Inflammatory macrophage treated with lipopolysaccharide for 4 hours (primary cell): Measurements from ENCODE around the gene EFCC1.
A peak's percentile ranks its signal among the peaks of the same experiment; 100 is the strongest.
"Not testable (repeated sequence)": the region's sequence is repeated elsewhere in the genome, so short reads cannot be mapped to it uniquely, and the experiment has no call there.

Source experiments
- DNase-seq: peaks from one replicate; pipeline ENCODE4 v3.0.0-alpha.2; 2020

Gene EFCC1

DNA sequence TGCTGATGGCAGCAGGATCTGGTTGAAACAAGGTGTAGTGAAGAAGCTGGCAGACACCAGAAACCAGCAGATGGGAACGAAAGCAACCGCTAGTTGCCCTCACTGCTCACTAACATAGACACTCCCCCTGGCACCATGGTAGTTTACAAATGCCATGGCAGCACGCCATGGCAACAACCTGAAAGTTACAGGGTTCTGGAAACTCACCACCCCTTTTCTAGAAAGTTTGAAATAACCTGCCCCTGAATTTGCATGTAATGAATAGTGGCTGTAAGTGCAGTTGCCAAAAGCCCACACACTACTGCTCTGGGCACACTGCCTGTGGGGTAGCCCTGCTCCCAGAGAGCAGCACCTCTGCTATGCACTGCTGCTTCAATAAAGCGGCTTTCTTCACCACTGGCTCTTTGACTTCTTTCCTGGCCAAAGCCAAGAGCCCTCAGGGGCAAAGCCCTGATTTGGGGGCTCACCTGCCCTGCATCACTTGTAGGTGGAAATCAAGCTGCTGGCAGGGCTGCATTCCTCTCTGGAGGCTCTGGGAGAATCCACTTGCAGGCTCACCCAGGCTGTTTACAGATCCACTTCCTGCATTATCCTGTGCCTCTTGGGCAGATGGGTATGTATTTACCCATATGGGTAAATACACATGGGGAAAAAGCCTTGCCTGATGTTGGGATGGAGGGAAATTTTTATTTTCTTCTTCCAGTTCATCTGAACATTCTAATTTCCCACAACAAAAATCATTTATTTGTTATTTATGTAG lies 57.5 kb downstream of the EFCC1 start:
- DNase-seq, result no peak

DNA sequence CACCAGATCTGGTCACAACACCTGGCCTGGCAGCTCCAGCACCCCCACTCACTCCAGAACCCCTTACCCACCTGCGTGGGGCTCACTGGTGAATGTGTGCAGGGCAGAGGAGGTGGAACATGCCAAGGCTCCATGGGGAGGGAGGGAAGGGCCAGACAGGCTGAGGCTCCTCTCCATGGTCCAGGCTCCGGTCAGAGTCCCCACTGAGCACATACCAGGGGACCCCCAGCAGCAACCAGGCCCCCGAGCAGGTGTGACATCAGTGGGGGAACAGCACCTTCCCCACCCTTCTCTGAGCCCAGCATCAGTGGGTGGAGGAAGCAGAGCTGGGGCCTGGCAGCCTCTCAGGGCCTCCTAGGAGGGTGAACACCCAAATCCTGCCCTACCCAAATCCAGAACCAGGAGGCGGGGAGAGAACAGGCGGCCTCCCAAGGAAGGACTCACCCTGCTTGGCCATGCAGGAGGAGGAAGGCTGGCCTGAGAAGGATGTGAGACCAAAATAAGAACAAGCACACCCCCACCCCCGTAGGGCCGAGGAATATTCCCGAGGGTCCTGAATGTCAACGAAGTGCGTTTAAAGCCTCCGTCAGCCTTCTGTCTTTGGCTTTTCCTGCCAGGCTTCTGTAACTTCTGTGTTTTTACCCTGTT lies 58.3 kb downstream of the EFCC1 start:
- DNase-seq, result no peak

DNA sequence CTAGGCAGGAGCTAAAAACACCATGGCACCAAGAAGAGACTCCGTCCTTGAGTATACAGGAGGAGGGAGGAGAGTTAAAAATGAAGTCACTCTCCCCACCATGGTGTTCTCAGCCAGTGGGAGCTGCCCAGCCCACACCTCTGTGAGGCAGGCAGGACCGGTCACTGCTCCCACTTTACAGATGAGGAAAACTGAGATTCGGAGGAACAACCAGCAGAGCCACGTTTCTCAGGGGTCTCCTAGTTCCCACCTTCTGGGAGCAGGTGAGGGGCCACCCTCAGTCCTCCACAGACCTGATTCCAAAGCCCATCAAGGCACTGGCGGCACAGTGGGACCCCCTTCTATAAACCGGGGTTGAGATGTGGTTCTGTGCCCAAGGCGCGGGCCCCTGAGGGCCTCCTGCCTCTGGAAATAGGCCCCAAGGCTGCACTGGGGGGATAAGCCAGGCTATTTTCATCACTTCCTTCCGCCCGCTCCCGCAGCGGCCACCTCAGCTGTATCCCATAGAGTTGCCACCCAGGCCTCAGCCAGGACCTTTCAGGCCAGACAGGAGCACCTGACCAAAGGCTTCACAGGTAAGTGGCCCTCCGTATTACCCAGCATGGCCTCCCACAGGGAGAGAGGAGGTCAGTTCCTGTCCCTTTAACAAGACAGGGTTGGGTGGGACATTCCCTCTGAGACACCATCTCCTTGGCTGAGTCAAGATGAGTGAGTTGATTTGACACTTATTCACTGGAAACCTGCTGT lies 59.3 kb downstream of the EFCC1 start, which contains the start of gene GP9:
Gene GP9 (plus strand): TSS at position 504 of the 747 bp plus-strand sequence. CDS start 961 bp downstream, outside the sequence.
- DNase-seq, result no peak

DNA sequence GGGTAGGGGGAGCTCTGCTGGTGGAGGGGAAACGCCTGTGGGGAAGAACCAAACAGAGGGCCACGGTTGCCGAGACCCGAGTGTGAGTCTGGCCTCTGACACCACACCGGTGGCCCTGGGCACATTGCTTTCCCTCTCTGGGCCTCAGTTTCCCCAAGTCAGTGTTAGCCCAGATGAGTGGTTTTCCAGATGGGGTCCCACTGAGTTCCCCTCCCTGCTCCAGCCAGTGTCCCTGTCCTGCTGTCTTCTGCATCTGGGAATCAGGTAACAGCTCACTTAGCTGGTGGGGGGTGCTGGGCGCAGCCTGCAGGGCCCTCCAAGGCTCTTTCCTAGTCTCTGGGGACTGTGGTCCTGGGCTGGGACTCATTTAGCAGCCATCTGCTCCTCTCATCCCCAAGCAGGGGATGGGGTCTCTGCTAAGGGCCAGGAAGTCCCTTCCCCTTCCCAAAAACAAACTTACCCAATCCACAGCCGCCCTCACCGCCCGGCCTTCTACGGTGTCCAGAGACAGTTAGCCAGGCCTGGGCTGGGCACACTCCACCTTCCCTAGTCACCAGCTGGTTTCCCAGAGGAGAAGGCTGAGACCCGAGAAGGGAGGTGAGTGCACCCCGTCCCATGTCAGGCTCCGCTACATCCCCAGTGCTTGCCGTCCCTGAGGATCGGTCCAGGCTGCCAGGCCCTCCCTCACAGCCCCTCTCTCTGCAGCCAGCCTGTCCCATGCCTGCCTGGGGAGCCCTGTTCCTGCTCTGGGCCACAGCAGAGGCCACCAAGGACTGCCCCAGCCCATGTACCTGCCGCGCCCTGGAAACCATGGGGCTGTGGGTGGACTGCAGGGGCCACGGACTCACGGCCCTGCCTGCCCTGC lies 60.2 kb downstream of the EFCC1 start:
- no peak for DNase-seq

DNA sequence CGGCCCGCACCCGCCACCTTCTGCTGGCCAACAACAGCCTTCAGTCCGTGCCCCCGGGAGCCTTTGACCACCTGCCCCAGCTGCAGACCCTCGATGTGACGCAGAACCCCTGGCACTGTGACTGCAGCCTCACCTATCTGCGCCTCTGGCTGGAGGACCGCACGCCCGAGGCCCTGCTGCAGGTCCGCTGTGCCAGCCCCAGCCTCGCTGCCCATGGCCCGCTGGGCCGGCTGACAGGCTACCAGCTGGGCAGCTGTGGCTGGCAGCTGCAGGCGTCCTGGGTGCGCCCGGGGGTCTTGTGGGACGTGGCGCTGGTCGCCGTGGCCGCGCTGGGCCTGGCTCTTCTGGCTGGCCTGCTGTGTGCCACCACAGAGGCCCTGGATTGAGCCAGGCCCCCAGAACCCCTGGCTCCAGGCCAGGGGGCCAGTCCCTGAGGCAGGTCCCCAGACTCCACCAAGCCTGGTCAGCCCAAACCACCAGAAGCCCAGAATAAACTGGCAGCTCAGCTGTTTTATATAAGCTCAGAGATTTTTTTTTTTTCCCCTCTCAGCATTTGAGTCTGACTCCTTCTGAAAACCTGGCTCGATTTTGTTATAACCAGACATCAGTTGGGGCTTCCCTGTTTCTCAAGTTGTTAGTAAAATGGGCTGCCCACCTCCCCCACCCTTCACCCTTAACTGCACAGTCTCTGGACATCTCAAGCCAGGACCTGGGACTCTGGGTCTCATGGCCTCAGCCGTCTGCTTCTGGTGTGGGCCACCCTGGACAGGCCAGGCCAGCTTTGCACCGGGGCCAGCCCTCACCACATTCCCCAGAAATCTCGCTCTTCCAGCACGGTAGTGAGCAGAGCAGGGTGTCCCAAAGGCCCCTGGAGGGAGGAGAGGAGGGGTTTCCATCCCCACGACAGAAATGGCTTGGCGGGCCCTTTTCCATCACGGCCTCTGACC lies 61.1 kb downstream of the EFCC1 start:
- no peak for DNase-seq

DNA sequence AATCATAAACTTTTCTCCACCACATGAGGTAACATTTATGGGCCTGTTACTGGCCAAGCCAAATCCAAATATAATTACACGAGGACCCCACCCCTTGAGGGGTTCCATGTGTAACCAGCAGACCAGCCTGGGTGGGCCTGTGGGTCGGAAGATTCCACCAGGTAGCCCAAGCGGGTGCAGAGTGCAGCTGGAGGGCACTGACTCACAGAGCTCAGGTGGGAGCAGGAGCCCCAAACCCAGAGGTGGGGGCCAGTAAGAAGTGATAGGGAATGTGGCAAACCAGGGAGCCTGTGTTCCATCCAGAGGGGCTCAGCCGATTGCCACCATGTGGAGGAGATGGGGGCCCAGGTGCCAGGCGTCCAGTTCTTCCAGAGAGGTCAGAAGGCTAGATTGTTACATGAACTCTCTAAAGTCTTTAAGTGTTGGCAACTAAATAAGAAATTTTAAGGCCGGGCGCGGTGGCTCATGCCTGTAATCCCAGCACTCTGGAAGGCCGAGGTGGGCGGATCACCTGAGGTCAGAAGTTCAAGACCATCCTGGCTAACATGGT lies 62.1 kb downstream of the EFCC1 start:
- no peak for DNase-seq

DNA sequence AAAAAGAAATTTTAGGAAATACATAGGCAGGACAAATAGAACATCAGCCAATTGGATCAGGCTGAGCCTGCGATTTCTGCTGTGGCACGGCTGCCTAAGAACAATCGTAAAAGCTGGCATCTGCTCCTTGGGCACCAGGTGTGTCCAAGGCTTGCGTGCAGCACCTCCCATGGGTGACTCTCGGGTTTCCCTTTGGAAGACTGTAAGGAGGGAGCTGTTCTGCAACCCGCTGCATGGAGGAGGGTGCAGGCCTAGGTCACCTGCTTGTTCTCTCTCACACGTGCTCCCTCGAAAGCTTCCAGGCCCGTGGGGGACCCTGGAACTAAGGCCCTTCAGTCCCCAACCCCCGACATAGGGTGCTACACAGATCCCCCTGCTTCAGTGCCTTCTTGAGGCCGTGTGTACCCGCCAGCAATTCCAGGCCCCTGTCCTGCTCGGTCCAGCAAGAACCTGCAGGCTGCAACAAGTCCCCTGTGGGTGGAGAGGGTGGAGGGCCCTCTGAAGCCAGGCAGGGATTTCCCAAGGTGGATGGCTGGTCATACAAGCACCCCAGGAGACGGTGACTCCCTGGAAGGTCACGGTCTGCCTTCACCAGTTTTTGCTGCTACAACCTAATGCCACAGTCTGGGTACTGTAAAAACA lies 62.9 kb downstream of the EFCC1 start:
- DNase-seq, result no peak

DNA sequence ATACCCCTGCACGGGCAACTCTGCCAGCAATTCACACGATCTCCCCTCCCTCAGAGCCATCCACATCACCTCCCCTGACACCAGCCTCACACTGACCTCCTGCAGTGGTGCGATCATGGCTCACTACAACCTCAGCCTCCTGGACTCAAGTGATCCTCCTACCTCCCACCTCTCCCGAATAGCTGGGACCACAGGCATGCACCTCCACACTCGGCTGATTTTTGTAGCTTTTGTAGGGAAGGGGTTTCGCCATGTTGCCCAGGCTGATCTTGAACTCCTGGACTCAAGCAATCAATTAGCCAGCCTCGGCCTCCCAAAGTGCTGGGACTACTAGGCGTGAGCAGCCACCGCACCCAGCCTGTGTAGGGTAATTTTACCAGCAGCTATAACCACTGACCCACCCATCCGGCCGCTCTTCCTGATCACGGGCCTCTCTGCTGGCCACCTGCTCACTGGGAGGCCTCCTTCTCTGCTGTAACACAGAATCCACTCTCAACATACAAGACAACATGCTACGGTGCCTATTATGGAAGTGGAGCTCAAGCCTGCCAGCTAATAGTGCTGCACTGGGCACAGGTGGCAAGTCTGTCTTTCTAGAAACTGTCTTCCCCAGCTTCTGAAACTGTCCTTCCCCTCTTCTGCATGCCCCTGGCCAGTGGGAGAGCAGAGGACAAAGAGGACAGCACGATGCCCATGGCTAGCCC lies 64.1 kb downstream of the EFCC1 start:
- DNase-seq, result no peak

DNA sequence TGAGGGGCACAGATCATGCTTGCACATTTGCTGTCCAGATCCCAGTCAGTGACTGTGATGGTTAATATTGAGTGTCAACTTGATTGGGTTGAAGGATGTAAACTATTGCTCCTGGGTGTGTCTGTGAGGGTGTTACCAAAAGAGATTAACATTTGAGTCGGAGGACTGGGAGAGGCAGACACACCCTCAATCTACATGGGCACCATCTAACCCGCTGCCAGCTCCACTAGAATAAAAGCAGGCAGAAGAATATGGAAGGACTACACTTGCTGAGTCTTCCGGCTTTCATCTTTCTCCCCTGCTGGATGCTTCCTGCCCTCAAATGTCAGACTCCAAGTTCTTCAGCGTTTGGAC lies 64.6 kb downstream of the EFCC1 start:
- DNase-seq, result no peak

DNA sequence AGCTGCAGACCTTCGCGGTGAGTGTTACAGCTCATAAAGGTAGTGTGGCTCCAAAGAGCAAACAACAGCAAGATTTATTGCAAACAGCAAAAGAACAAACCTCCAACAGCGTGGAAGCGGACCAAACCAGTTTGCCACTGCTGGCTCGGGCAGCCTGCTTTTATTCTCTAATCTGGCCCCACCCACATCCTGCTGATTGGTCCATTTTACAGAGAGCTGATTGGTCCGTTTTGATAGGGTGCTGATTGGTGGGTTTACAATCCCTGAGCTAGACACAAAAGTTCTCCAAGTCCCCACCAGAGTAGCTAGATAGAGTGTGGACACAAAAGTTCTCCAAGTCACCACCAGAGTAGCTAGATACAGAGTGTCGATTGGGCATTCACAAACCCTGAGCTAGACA lies 66.6 kb downstream of the EFCC1 start:
- DNase-seq, result not testable (repeated sequence)

DNA sequence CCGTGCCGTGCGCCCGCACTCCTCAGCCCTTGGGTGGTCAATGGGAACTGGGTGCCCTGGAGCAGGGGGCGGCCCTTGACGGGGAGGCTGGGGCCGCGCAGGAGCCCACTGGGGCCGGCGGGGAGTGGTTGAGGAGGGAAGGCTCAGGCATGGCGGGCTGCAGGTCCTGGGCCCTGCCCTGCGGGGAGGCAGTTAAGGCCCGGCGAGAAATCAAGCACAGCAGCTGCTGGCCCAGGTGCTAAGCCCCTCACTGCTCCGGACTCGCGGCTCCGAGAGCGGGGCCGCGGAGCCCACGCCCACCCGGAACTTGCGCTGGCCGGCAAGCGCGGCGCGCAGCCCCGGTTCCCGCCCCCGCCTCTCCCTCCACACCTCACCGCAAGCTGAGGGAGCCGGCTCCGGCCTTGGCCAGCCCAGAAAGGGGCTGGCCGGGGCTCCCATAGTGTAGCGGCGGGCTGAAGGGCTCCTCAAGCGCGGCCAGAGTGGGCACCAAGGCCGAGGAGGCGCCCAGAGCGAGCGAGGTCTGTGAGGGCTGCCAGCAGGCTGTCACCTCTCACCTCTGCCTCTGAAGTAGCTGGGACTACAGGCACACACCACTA lies 67.3 kb downstream of the EFCC1 start:
- DNase-seq, result no peak

DNA sequence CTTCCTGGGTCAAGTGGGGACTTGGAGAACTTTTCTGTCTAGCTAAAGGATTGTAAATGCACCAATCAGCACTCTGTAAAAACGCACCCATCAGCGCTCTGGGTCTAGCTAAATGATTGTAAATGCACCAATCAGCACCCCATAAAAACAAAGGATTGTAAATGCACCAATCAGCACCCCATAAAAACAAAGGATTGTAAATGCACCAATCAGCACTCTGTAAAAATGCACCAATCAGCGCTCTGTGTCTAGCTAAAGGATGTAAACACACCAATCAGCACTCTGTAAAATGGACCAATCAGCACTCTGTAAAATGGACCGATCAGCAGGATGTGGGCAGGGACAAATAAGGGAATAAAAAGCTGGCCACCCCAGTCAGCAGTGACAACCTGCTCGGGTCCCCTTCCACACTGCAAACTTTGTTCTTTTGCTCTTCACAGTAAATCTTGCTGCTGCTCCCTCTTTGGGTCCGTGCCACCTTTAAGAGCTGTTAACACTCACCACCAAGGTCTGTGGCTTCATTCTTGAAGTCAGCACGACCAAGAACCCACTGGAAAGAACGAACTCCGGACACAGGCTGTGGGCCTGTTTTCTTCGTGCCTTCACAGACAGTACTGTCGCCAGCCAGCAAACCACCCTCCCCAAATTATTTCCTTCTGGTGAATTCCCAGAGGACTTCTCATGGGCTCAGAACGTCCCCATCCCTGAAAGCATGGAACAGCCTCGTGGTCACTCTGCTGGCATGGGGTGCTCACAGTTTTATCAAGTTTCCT lies 68.4 kb downstream of the EFCC1 start:
- not testable (repeated sequence) for DNase-seq

DNA sequence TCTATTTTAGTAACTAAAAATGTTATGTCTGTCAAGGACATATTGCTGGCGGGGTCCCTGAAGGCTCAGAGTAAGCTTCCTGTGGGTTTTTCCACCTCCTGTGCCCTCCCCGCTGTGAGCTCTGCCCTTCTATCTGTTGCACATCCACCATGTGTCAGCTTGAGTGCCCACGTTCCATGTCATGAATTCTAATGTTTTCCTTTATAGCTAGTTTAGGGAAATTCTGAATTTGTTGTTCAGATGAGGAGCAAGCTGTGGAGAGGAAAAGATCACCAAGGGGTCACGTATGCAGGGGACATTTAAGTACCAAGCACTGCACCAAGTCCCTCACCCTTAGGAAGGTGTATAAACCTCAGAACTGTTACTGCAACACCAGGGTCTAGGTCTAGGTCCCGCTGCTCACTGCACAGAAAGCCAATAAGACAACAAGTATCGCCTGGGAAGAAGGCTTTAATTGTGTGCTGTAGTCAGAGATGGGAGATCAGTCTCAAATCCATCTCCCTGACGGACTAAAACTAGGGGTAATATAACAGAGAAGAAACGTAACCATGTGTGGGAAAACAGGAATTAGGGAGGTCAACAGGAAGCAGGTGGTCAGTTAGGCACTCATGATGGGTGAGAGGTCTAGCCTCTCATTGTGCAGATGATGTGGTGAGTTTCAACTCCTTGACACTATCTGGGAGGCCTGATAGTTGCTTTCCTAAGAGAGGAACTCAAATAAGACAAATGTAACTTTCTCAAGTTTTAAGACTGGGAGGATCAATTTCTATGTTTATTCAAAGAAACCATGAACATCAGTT lies 69.2 kb downstream of the EFCC1 start:
- DNase-seq, result peak; percentile 11

DNA sequence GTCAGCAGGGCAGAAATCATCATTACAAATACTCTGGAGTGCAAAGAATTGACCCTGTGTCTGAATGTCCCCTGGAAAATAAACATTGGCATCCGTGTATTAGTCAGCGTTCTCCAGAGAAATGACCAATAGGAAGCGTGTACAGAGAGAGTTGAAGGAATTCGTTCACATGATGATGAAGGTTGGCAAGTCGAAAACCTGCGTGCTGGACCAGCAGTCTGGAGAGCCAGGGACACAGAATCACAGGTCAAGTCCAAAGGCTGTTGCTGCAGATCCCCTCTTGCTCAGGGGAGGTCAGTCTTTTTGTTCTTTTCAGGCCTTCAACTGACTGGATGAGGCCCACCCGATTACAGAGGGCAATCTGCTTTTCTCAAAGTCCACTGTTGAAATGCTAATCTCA lies 76.1 kb downstream of the EFCC1 start:
- DNase-seq, result no peak

DNA sequence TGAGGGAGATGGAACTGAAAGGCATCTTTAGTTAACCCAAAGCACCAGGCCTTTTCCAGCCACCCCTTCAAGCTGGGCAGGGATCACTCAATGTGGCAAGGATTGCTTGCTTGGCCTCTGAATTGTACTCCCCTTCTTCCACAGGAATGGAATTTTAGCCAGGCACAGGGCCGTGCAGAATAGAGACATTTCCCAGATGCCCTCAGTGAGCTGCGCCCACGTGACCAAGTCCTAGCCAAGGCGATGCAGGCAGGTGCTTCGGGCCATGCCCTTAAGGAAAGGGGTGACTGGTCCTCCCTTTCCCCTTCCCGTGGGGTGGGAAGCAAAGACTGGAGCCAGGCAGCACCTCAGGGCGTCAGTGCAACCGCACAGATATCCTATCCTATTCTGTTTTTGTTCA lies 77.4 kb downstream of the EFCC1 start:
- no peak for DNase-seq

DNA sequence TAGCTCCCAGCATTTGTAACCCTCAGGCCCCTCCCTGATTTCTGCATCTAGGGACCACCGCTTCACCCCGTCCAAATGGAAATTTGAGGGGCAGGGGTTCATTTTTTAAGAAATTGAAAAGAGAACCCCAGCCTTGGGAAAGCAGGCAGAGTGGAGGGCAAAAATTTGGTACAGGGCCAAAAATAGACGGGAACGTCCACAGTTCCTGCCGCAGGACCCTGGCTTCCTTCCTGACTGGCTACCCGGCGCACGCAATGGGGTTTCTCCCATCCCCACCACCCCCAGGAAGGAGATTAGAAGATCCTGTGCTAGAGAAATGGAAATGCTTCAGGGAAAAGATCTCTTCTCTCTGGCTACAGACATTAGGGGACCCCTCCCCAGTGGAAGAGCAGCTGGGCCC lies 80.4 kb downstream of the EFCC1 start:
- DNase-seq, result no peak

DNA sequence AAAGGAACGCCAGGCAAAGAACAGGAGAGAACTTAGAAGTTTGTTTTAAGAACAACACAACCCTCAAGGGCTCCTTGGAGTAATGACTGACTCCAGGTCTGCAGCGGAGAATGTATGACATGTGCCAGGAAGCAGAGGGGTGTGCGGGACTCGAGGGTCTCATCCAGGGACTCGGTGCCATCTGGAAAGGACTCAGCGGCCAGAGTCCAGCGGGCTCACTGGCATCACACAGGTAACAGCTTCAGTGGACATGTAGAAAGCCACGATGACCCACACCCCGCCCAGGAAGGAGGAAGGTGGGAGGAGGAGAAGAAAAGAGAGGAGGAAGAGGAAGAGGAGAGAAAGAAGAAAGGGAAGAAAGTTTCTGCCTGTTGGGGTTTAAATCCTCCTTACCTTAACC lies 80.9 kb downstream of the EFCC1 start:
- DNase-seq, result no peak

DNA sequence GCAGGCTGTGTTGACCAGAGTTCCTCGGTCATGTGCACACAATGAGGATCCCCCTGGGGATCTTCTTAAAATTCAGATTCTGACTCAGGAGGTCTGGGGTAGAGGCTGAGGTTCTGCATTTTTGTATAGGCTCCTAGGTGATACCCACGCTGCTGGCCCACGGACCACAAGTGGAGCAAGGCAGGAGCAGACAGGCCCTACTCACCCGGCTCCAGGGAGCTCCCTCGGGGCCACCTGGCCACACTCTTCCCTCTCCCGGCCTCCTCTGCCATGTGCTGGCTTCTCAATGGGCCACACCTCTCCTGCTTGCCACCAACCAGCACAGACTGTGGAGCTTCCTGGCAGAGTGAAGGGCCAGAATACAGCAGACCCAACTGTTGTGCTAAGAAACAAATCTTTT lies 83.4 kb downstream of the EFCC1 start:
- DNase-seq, result no peak
